SK-N-SH (cell line): ENCODE results near the gene STRBP. TPM values are rescaled to one million over a fixed set of nuclear protein-coding genes. Genes with fewer than 3 reads are reported as not detected.

ENCODE experiments used
- CTCF ChIA-PET: fragments of 300-600, 350-600 bp; formaldehyde crosslinking; extraction: SDS; loops from one replicate; lab custom pipeline; 2021; lab: Yijun Ruan, JAX
- POLR2A ChIA-PET: fragments of 350-600 bp; sonication (Branson Sonifier 250); formaldehyde crosslinking; extraction: SDS; loops from one replicate; lab custom pipeline; 2020; ENCODE audit warnings: antibody characterized with exemption, inconsistent platforms; lab: Yijun Ruan, JAX
- DNase-seq: peaks from one replicate; pipeline ENCODE4 v3.0.0; 2012
- H2AFZ ChIP-seq: fragments of 200-600 bp; sonication (generic); 2 replicates; pipeline ENCODE4 v1.8.1; 2016; ENCODE audit warnings: antibody characterized with exemption, mild to moderate bottlenecking, low read depth
- H3F3A ChIP-seq: fragments of 200-600 bp; sonication (generic); replicated peaks from 2 replicates; pipeline ENCODE3; 2016; ENCODE audit warnings: antibody characterized with exemption, mild to moderate bottlenecking; ENCODE audit not compliant: insufficient read depth
- H3K27ac ChIP-seq, 2 experiments: fragments of 200-500 bp in 1 of 2; fragments of 200-600 bp in 1 of 2; sonication (Bioruptor generic) in 1 of 2; sonication (generic), shearing (Covaris generic) in 1 of 2; 2 replicates each; pipeline versions ENCODE4 v1.5.1 to v1.6.1; 2014 to 2016; ENCODE audit warnings: low read depth in 2 of 2, inconsistent platforms in 1 of 2, low read length in 1 of 2, mild to moderate bottlenecking in 1 of 2, mixed read lengths in 1 of 2
- H3K27me3 ChIP-seq: fragments of 200-600 bp; sonication (generic), shearing (Covaris generic); 2 replicates; pipeline ENCODE4 v1.6.1; 2016; ENCODE audit warnings: mixed run types; ENCODE audit not compliant: insufficient read depth
- H3K36me3 ChIP-seq, 2 experiments: fragments of 200-500 bp in 1 of 2; fragments of 200-600 bp in 1 of 2; sonication (Bioruptor generic) in 1 of 2; sonication (generic) in 1 of 2; replicated peaks in 1 of 2; 2 replicates each; pipeline versions ENCODE3 to v1.5.1; 2014 to 2016; ENCODE audit warnings: low read length in 1 of 2, mild to moderate bottlenecking in 1 of 2; ENCODE audit not compliant: insufficient read depth in 2 of 2, control insufficient read depth in 1 of 2
- H3K4me1 ChIP-seq, 2 experiments: fragments of 200-500 bp in 1 of 2; fragments of 200-600 bp in 1 of 2; sonication (Bioruptor generic) in 1 of 2; sonication (generic), shearing (Covaris generic) in 1 of 2; 2 replicates each; pipeline versions ENCODE4 v1.5.1 to v1.6.1; 2014 to 2016; ENCODE audit warnings: low read depth in 1 of 2, low read length in 1 of 2, mixed run types in 1 of 2; ENCODE audit not compliant: insufficient read depth in 2 of 2, control insufficient read depth in 1 of 2
- H3K4me2 ChIP-seq: fragments of 200-600 bp; sonication (generic), shearing (Covaris generic); 2 replicates; pipeline ENCODE4 v1.6.1; 2017; ENCODE audit warnings: mixed run types
- H3K4me3 ChIP-seq, 2 experiments: fragments of 200-500 bp in 1 of 2; fragments of 200-600 bp in 1 of 2; sonication (Bioruptor generic) in 1 of 2; sonication (generic), shearing (Covaris generic) in 1 of 2; 2 replicates each; pipeline versions ENCODE4 v1.5.1 to v1.8.1; 2014 to 2016; ENCODE audit warnings: low read depth in 2 of 2, inconsistent platforms in 1 of 2, low read length in 1 of 2, mild to moderate bottlenecking in 1 of 2, mixed read lengths in 1 of 2, moderate library complexity in 1 of 2
- H3K79me2 ChIP-seq: fragments of 200-600 bp; sonication (generic); 2 replicates; pipeline ENCODE4 v1.8.1; 2017; ENCODE audit warnings: mild to moderate bottlenecking; ENCODE audit not compliant: insufficient read depth
- H3K9ac ChIP-seq: fragments of 200-600 bp; sonication (generic); 2 replicates; pipeline ENCODE4 v1.6.1; 2017; ENCODE audit warnings: mixed run types
- H3K9me2 ChIP-seq: fragments of 200-600 bp; sonication (generic); 2 replicates; pipeline ENCODE4 v1.6.1; 2017; ENCODE audit warnings: mixed run types
- H3K9me3 ChIP-seq: fragments of 200-600 bp; sonication (generic); 2 replicates; pipeline ENCODE4 v1.6.1; 2017; ENCODE audit warnings: mixed run types, mild to moderate bottlenecking, moderate library complexity
- H4K20me1 ChIP-seq: fragments of 200-600 bp; sonication (generic); 2 replicates; pipeline ENCODE4 v1.6.1; 2017; ENCODE audit warnings: mild to moderate bottlenecking, mixed run types; ENCODE audit not compliant: insufficient read depth
- ELF1 ChIP-seq: IDR thresholded peaks from 2 replicates; pipeline ENCODE4 v1.4.0; 2012
- EZH2phosphoT487 ChIP-seq: fragments of 200-600 bp; sonication (generic); IDR thresholded peaks from 2 replicates; pipeline ENCODE4 v1.6.1; 2017; ENCODE audit warnings: low read depth, mixed run types, mild to moderate bottlenecking, antibody characterized with exemption, moderate library complexity, borderline replicate concordance
- MEF2A ChIP-seq: IDR thresholded peaks from 2 replicates; pipeline ENCODE4 v1.4.0; 2012; ENCODE audit warnings: low read depth, borderline replicate concordance
- MXI1 ChIP-seq: IDR thresholded peaks from 2 replicates; pipeline ENCODE4 v1.6.1; 2012; ENCODE audit warnings: mild to moderate bottlenecking, low read depth, low read length, improper control_type of control experiment
- NFIC ChIP-seq: IDR thresholded peaks from 2 replicates; pipeline ENCODE4 v1.4.0; 2012; ENCODE audit warnings: borderline replicate concordance
- POLR2AphosphoS5 ChIP-seq: IDR thresholded peaks from 2 replicates; pipeline ENCODE4 v1.6.1; 2012; ENCODE audit warnings: low read depth, low read length
- RAD21 ChIP-seq: IDR thresholded peaks from 2 replicates; pipeline ENCODE4 v1.6.1; 2012; ENCODE audit warnings: mild to moderate bottlenecking, low read length
- RFX5 ChIP-seq: IDR thresholded peaks from 2 replicates; pipeline ENCODE4 v1.6.1; 2012; ENCODE audit warnings: mild to moderate bottlenecking, improper control_type of control experiment, low read length
- TAF1 ChIP-seq: IDR thresholded peaks from 2 replicates; pipeline ENCODE4 v1.6.1; 2012; ENCODE audit warnings: low read depth, mild to moderate bottlenecking, low read length, moderate library complexity, borderline replicate concordance
- TEAD4 ChIP-seq: IDR thresholded peaks from 2 replicates; pipeline ENCODE4 v1.4.0; 2012; ENCODE audit warnings: mild to moderate bottlenecking, borderline replicate concordance; ENCODE audit not compliant: insufficient read depth
- WGBS: methylation state at CpG from one replicate; pipeline ENCODE4 v1.1.6; 2017; ENCODE audit warnings: low lambda C conversion rate; 5-methylcytosine and 5-hydroxymethylcytosine counted together
- polyA plus RNA-seq, 3 experiments: library from polyadenylated mRNA; depleted of rRNA; stranded (reverse); fragments of >200 nt; gene quantifications; 2 replicates each; pipeline ENCODE4 v1.2.3, GENCODE V29; 2012
- TF ChIP-seq, protein P1 (sequence below): IDR thresholded peaks from 2 replicates; pipeline ENCODE4 v1.4.0; 2012; ENCODE audit warnings: low read depth
- TF ChIP-seq, protein P2 (sequence below): IDR thresholded peaks from 2 replicates; pipeline ENCODE4 v1.4.0; 2012; ENCODE audit warnings: low read depth, borderline replicate concordance
- TF ChIP-seq, protein P3 (sequence below): fragments of 150-350 bp; IDR thresholded peaks from 2 replicates; pipeline ENCODE4 v1.6.1; 2017; ENCODE audit warnings: antibody characterized with exemption, low read length, low read depth, borderline replicate concordance
- TF ChIP-seq, protein P4 (sequence below): IDR thresholded peaks from 2 replicates; pipeline ENCODE4; 2012
- TF ChIP-seq, protein P5 (sequence below): fragments of 150-350 bp; IDR thresholded peaks from 2 replicates; pipeline ENCODE4 v1.6.1; 2016; ENCODE audit warnings: mild to moderate bottlenecking, low read depth, low read length

The STRBP gene
- polyA plus RNA-seq, 1 of the 3 experiments (the other 2 are of a cell fraction): 5.9 TPM

DNA sequence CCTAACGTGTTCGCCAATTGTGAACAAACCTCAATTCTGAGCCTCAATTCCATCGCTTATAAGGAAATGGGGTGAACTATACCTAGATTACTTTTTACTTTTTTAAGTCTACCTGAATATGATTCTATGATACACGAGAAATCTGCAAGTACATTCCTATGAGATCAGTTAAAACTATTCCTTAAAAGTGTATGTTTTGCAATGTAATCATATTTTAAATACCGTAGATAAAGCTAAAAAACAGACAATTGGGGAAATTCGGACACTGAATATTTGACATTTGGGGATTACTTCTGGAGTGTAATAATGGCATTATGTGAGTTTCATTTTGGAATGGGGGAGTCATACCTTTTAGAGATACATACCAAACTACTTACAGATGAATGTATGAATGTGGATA is 62.3 kb downstream of the STRBP start:
- POLR2A ChIA-PET: no interaction called here

More for the DNA sequence above, 62.3 kb downstream of the STRBP start:
- Histone ChIP-seq H3K9me3 (no peaks in the 10 kb centered on the region), H3K36me3 (no peaks in the 10 kb centered on the region), H4K20me1 (no peaks in the 10 kb centered on the region), H3K9me2 (no peaks in the 10 kb centered on the region), H3K27me3 (no peaks in the 10 kb centered on the region), H3K4me1 (no peaks in the 10 kb centered on the region), H2AFZ (no peak overlapping the region), H3K27ac (no peak overlapping the region), H3K4me3 (no peak overlapping the region), H3K9ac (no peak overlapping the region), H3K79me2 (no peaks in the 10 kb centered on the region), H3K4me2 (no peak overlapping the region), H3F3A (no peaks in the 10 kb centered on the region)
- TF ChIP-seq RAD21 (no peak), EZH2phosphoT487 (no peak), MXI1 (no peak), TEAD4 (no peak), POLR2AphosphoS5 (no peak), MEF2A (no peak), TAF1 (no peak), NFIC (no peak), ELF1 (no peak), RFX5 (no peak)
- TF ChIP-seq, protein P1, sequence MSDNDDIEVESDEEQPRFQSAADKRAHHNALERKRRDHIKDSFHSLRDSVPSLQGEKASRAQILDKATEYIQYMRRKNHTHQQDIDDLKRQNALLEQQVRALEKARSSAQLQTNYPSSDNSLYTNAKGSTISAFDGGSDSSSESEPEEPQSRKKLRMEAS: no peak
- TF ChIP-seq, protein P2, sequence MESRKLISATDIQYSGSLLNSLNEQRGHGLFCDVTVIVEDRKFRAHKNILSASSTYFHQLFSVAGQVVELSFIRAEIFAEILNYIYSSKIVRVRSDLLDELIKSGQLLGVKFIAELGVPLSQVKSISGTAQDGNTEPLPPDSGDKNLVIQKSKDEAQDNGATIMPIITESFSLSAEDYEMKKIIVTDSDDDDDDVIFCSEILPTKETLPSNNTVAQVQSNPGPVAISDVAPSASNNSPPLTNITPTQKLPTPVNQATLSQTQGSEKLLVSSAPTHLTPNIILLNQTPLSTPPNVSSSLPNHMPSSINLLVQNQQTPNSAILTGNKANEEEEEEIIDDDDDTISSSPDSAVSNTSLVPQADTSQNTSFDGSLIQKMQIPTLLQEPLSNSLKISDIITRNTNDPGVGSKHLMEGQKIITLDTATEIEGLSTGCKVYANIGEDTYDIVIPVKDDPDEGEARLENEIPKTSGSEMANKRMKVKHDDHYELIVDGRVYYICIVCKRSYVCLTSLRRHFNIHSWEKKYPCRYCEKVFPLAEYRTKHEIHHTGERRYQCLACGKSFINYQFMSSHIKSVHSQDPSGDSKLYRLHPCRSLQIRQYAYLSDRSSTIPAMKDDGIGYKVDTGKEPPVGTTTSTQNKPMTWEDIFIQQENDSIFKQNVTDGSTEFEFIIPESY: no peak
- TF ChIP-seq, protein P3, sequence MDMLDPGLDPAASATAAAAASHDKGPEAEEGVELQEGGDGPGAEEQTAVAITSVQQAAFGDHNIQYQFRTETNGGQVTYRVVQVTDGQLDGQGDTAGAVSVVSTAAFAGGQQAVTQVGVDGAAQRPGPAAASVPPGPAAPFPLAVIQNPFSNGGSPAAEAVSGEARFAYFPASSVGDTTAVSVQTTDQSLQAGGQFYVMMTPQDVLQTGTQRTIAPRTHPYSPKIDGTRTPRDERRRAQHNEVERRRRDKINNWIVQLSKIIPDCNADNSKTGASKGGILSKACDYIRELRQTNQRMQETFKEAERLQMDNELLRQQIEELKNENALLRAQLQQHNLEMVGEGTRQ: no peak
- TF ChIP-seq, protein P4, sequence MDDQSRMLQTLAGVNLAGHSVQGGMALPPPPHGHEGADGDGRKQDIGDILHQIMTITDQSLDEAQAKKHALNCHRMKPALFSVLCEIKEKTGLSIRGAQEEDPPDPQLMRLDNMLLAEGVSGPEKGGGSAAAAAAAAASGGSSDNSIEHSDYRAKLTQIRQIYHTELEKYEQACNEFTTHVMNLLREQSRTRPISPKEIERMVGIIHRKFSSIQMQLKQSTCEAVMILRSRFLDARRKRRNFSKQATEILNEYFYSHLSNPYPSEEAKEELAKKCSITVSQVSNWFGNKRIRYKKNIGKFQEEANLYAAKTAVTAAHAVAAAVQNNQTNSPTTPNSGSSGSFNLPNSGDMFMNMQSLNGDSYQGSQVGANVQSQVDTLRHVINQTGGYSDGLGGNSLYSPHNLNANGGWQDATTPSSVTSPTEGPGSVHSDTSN: no peak
- TF ChIP-seq, protein P5, sequence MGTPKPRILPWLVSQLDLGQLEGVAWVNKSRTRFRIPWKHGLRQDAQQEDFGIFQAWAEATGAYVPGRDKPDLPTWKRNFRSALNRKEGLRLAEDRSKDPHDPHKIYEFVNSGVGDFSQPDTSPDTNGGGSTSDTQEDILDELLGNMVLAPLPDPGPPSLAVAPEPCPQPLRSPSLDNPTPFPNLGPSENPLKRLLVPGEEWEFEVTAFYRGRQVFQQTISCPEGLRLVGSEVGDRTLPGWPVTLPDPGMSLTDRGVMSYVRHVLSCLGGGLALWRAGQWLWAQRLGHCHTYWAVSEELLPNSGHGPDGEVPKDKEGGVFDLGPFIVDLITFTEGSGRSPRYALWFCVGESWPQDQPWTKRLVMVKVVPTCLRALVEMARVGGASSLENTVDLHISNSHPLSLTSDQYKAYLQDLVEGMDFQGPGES: no peak
- DNase-seq: no peak
- 92% methylated on average over 6 of the region's 6 CpGs for WGBS
- CTCF ChIA-PET: no interaction called here
